GM12878 (cell line): ENCODE results near the gene CATSPERZ.

Experiments used
- CHD4 ChIP-seq: fragments of 200-600 bp; sonication (generic); IDR thresholded peaks from 2 replicates; pipeline ENCODE4 v1.6.1; 2016; ENCODE audit warnings: mild to moderate bottlenecking
- CTCF ChIP-seq, 3 experiments: IDR thresholded peaks in 2 of 3; conservative IDR thresholded peaks in 1 of 3; 2 replicates each; pipeline ENCODE4 v1.5.1; 2011; ENCODE audit warnings: low read depth in 3 of 3, low read length in 3 of 3, mild to moderate bottlenecking in 3 of 3, control low read depth in 2 of 3, moderate library complexity in 2 of 3, inconsistent platforms in 1 of 3, mixed read lengths in 1 of 3; ENCODE audit not compliant: control insufficient read depth in 2 of 3, insufficient read depth in 1 of 3; ENCODE audit errors: extremely low read depth in 1 of 3
- HDGF ChIP-seq: fragments of 450-650 bp; IDR thresholded peaks from 2 replicates; pipeline ENCODE4 v1.6.1; 2016; ENCODE audit warnings: antibody characterized with exemption
- IRF3 ChIP-seq: fragments of 450-650 bp; IDR thresholded peaks from 2 replicates; pipeline ENCODE4 v1.6.1; 2014; ENCODE audit warnings: mild to moderate bottlenecking
- MAX ChIP-seq: IDR thresholded peaks from 2 replicates; pipeline ENCODE4 v1.6.1; 2012; ENCODE audit warnings: low read depth, low read length, improper control_type of control experiment
- MXI1 ChIP-seq: fragments of 150-350 bp; IDR thresholded peaks from 2 replicates; pipeline ENCODE4 v1.6.1; 2011; ENCODE audit warnings: low read depth, mild to moderate bottlenecking, inconsistent platforms, low read length, improper control_type of control experiment
- PML ChIP-seq: IDR thresholded peaks from 2 replicates; pipeline ENCODE4 v1.6.1; 2012; ENCODE audit warnings: low read length, inconsistent platforms
- POLR2A ChIP-seq: IDR thresholded peaks from 2 replicates; pipeline ENCODE4 v1.6.1; 2011; ENCODE audit warnings: low read depth, mild to moderate bottlenecking, low read length
- POLR2AphosphoS5 ChIP-seq: IDR thresholded peaks from 2 replicates; pipeline ENCODE4 v1.6.1; 2011; ENCODE audit warnings: mild to moderate bottlenecking, low read length, inconsistent platforms
- SMC3 ChIP-seq: IDR thresholded peaks from 2 replicates; pipeline ENCODE4 v1.6.1; 2011; ENCODE audit warnings: low read length, improper control_type of control experiment, borderline replicate concordance
- ZBTB33 ChIP-seq: fragments of 450-650 bp; IDR thresholded peaks from 2 replicates; pipeline ENCODE4 v1.6.1; 2017; ENCODE audit warnings: mild to moderate bottlenecking
- ZNF274 ChIP-seq: IDR thresholded peaks from one replicate; pipeline ENCODE4 v1.8.0; 2011; ENCODE audit not compliant: insufficient read length, insufficient read depth

GRCh38 chr11:64327993-64328392 lies 27.8 kb downstream of the CATSPERZ start:
- TF ChIP-seq HDGF: no peak
- TF ChIP-seq MXI1: no peak
- no peak for TF ChIP-seq PML
- no peak for TF ChIP-seq ZNF274
- TF ChIP-seq CTCF (IDR thresholded peaks at IDR 0.05 in 2 of 3, conservative IDR thresholded peaks at IDR 0.05 in 1 of 3; ENCODE audit: control insufficient read depth in 2 of 3, extremely low read depth in 1 of 3, insufficient read depth in 1 of 3, low read depth in 3 of 3, low read length in 3 of 3): no peak
- no peak for TF ChIP-seq CHD4
- no peak for TF ChIP-seq ZBTB33
- no peak for TF ChIP-seq IRF3
- no peak for TF ChIP-seq SMC3
- TF ChIP-seq MAX: no peak
- TF ChIP-seq POLR2A: no peak
- TF ChIP-seq POLR2AphosphoS5: no peak
